Panc1 (cell line): Measurements from ENCODE around the gene COL16A1.

Source experiments
- CTCF ChIP-seq: fragments of 450-650 bp; IDR thresholded peaks from 2 replicates; pipeline ENCODE4 v1.5.1; 2017; ENCODE audit warnings: mild to moderate bottlenecking
- TF ChIP-seq, protein P1 (sequence below), 2 experiments: IDR thresholded peaks; 2 replicates each; pipeline ENCODE4 v1.6.1; 2011 to 2012; ENCODE audit warnings: low read depth in 2 of 2, control low read depth in 1 of 2, low read length in 1 of 2, mild to moderate bottlenecking in 1 of 2, moderate library complexity in 1 of 2; ENCODE audit not compliant: insufficient read depth in 1 of 2

GRCh38 chr1:31732343-31732742 lies 28.5 kb upstream of the COL16A1 start:
- TF ChIP-seq CTCF, result no peak
- TF ChIP-seq, protein P1, sequence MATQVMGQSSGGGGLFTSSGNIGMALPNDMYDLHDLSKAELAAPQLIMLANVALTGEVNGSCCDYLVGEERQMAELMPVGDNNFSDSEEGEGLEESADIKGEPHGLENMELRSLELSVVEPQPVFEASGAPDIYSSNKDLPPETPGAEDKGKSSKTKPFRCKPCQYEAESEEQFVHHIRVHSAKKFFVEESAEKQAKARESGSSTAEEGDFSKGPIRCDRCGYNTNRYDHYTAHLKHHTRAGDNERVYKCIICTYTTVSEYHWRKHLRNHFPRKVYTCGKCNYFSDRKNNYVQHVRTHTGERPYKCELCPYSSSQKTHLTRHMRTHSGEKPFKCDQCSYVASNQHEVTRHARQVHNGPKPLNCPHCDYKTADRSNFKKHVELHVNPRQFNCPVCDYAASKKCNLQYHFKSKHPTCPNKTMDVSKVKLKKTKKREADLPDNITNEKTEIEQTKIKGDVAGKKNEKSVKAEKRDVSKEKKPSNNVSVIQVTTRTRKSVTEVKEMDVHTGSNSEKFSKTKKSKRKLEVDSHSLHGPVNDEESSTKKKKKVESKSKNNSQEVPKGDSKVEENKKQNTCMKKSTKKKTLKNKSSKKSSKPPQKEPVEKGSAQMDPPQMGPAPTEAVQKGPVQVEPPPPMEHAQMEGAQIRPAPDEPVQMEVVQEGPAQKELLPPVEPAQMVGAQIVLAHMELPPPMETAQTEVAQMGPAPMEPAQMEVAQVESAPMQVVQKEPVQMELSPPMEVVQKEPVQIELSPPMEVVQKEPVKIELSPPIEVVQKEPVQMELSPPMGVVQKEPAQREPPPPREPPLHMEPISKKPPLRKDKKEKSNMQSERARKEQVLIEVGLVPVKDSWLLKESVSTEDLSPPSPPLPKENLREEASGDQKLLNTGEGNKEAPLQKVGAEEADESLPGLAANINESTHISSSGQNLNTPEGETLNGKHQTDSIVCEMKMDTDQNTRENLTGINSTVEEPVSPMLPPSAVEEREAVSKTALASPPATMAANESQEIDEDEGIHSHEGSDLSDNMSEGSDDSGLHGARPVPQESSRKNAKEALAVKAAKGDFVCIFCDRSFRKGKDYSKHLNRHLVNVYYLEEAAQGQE (IDR thresholded peaks at IDR 0.05; ENCODE audit: insufficient read depth in 1 of 2, low read depth in 2 of 2, low read length in 1 of 2), result no peak
